Esophagus muscularis mucosa (tissue), 4 donors: ENCODE results near the gene LRP2. TPM values are rescaled to one million over a fixed set of nuclear protein-coding genes. Genes with fewer than 3 reads are reported as not detected.

ENCODE experiments used
- DNase-seq: peaks from one replicate; pipeline ENCODE4 v3.0.0-alpha.2; 2017; ENCODE audit errors: extremely low spot score
- H3K27ac ChIP-seq, 4 donors: fragments of 200-600 bp; sonication (generic); replicated peaks in 1 of 4; 1 replicate in 3 of 4; 2 replicates in 1 of 4; pipeline ENCODE4 v1.5.1; 2016 to 2019; ENCODE audit warnings: mild to moderate bottlenecking in 1 of 4
- H3K27me3 ChIP-seq, 4 donors: fragments of 200-600 bp; sonication (generic); one replicate each; pipeline versions ENCODE4 v1.5.1 to v1.6.0; 2016 to 2019
- H3K36me3 ChIP-seq, 4 donors: fragments of 200-600 bp; sonication (generic); one replicate each; pipeline ENCODE4 v1.5.1; 2016 to 2019
- H3K4me1 ChIP-seq, 4 donors: fragments of 200-600 bp; sonication (generic); one replicate each; pipeline ENCODE4 v1.5.1; 2016 to 2019
- H3K4me3 ChIP-seq, 4 donors: fragments of 200-600 bp; sonication (generic); 1 replicate in 2 of 4; 2 replicates in 2 of 4; pipeline ENCODE4 v1.5.1; 2016 to 2019; ENCODE audit warnings: mild to moderate bottlenecking in 4 of 4, moderate library complexity in 1 of 4
- H3K9me3 ChIP-seq, 4 donors: fragments of 200-600 bp; sonication (generic); 1 replicate in 3 of 4; 2 replicates in 1 of 4; pipeline ENCODE4 v1.5.1; 2016 to 2019
- CTCF ChIP-seq, 3 experiments: fragments of 200-600 bp in 2 of 3; fragments of 450-650 bp in 1 of 3; sonication (generic) in 2 of 3; IDR thresholded peaks; one replicate each; pipeline ENCODE4 v1.5.1; 2017 to 2019; ENCODE audit warnings: antibody characterized with exemption in 3 of 3, mild to moderate bottlenecking in 2 of 3, moderate library complexity in 1 of 3
- EP300 ChIP-seq: sonication (generic); formaldehyde crosslinking; IDR thresholded peaks from one replicate; pipeline ENCODE4 v1.6.1; 2017; ENCODE audit warnings: antibody characterized with exemption
- POLR2A ChIP-seq: fragments of 450-650 bp; IDR thresholded peaks from one replicate; pipeline ENCODE4 v1.6.1; 2017; ENCODE audit warnings: antibody characterized with exemption, moderate library complexity, mild to moderate bottlenecking, low read depth
- POLR2AphosphoS5 ChIP-seq, 2 donors: sonication (generic); formaldehyde crosslinking; IDR thresholded peaks; one replicate each; pipeline ENCODE4 v1.6.1; 2017; ENCODE audit warnings: antibody characterized with exemption in 2 of 2
- WGBS: methylation state at CpG from one replicate; pipeline ENCODE4 v1.1.5; 2018; 5-methylcytosine and 5-hydroxymethylcytosine counted together
- intact Hi-C: fragments of 100-400 bp; cut with DNase I; formaldehyde crosslinking; loops from one replicate; pipeline ENCODE4 v1.15.1; 2023
- total RNA-seq, 4 donors: library from RNA; depleted of rRNA; stranded (reverse); fragments of >200 nt; gene quantifications; one replicate each; pipeline versions ENCODE4 v1.1.0 to v1.2.1, GENCODE V29; 2016

The LRP2 gene
- total RNA-seq, 4 donors from 2014 or later = not detected

- 28% methylated on average over 2 of the region's 2 CpGs for WGBS
- Histone ChIP-seq H3K4me3 (no peak overlapping the region), H3K27me3 (no peaks in the 10 kb centered on the region), H3K27ac (no peak overlapping the region), H3K4me1 (no peaks in the 10 kb centered on the region), H3K36me3 (no peaks in the 10 kb centered on the region), H3K9me3 (no peaks in the 10 kb centered on the region)
- DNase-seq = no peak
- intact Hi-C loops = no loop called here
- TF ChIP-seq EP300 (no peak), CTCF (IDR thresholded peaks at IDR 0.05) (no peak), POLR2A (no peak), POLR2AphosphoS5 (IDR thresholded peaks at IDR 0.05) (no peak)
These were observed 137.0 kb downstream of the LRP2 start for GRCh38 chr2:169225233-169225750.

- no peaks in the 10 kb centered on the region for H3K27me3 ChIP-seq
- H3K27ac ChIP-seq = no peak overlapping the region
- no peaks in the 10 kb centered on the region for H3K4me1 ChIP-seq
- DNase-seq = no peak
- no peak overlapping the region for H3K4me3 ChIP-seq
- intact Hi-C loops = no loop called here
- 38% methylated on average over 3 of the region's 3 CpGs for WGBS
- H3K36me3 ChIP-seq = no peaks in the 10 kb centered on the region
- TF ChIP-seq POLR2A (no peak), POLR2AphosphoS5 (IDR thresholded peaks at IDR 0.05) (no peak), EP300 (no peak), CTCF (IDR thresholded peaks at IDR 0.05) (no peak)
- H3K9me3 ChIP-seq = no peaks in the 10 kb centered on the region
These were observed 139.7 kb downstream of the LRP2 start for GRCh38 chr2:169222665-169223064.

GRCh38 chr2:169221745-169222369 is 140.5 kb downstream of the LRP2 start:
- no peak for TF ChIP-seq EP300
- no peak for TF ChIP-seq POLR2A
- no peak for TF ChIP-seq CTCF (IDR thresholded peaks at IDR 0.05)
- TF ChIP-seq POLR2AphosphoS5 (IDR thresholded peaks at IDR 0.05) = no peak
- Histone ChIP-seq H3K4me3 (no peak overlapping the region), H3K4me1 (no peaks in the 10 kb centered on the region), H3K27me3 (no peaks in the 10 kb centered on the region), H3K27ac (no peak overlapping the region), H3K36me3 (no peaks in the 10 kb centered on the region), H3K9me3 (no peaks in the 10 kb centered on the region)
- no peak for DNase-seq
- WGBS = 27% methylated on average over 5 of the region's 5 CpGs
- intact Hi-C loops = no loop called here

- H3K9me3 ChIP-seq = no peaks in the 10 kb centered on the region
- no peaks in the 10 kb centered on the region for H3K4me1 ChIP-seq
- no peak for DNase-seq
- H3K4me3 ChIP-seq = no peak overlapping the region
- TF ChIP-seq POLR2A (no peak), CTCF (IDR thresholded peaks at IDR 0.05) (no peak), EP300 (no peak), POLR2AphosphoS5 (IDR thresholded peaks at IDR 0.05) (no peak)
- intact Hi-C loops = no loop called here
- H3K27ac ChIP-seq = no peak overlapping the region
- H3K27me3 ChIP-seq = no peaks in the 10 kb centered on the region
- WGBS = 82% methylated on average over 4 of the region's 4 CpGs
- no peaks in the 10 kb centered on the region for H3K36me3 ChIP-seq
These were observed 151.4 kb downstream of the LRP2 start for GRCh38 chr2:169210917-169211316.

- WGBS = 96% methylated on average over 3 of the region's 3 CpGs
- no peak overlapping the region for H3K27ac ChIP-seq
- H3K4me3 ChIP-seq = no peak overlapping the region
- no peaks in the 10 kb centered on the region for H3K4me1 ChIP-seq
- no peak for TF ChIP-seq EP300
- no peaks in the 10 kb centered on the region for H3K36me3 ChIP-seq
- no peaks in the 10 kb centered on the region for H3K27me3 ChIP-seq
- H3K9me3 ChIP-seq = no peaks in the 10 kb centered on the region
- DNase-seq = no peak
- intact Hi-C loops = no loop called here
These were observed 154.3 kb downstream of the LRP2 start for GRCh38 chr2:169208026-169208425.
